Mucosa of stomach (tissue), 1 donor: ENCODE data around the gene MARCHF9.
A peak's percentile ranks its signal among the peaks of the same experiment; 100 is the strongest.

ENCODE experiments used
- H3K27me3 ChIP-seq: one replicate; pipeline ENCODE4 v1.7.0; 2013; ENCODE audit warnings: mild to moderate bottlenecking, low read length; ENCODE audit not compliant: control insufficient read depth, insufficient read depth
- H3K36me3 ChIP-seq: one replicate; pipeline ENCODE4 v1.7.0; 2013; ENCODE audit warnings: low read length; ENCODE audit not compliant: control insufficient read depth, insufficient read depth
- H3K4me1 ChIP-seq: one replicate; pipeline ENCODE4 v1.7.0; 2013; ENCODE audit warnings: mild to moderate bottlenecking, low read length; ENCODE audit not compliant: control insufficient read depth, insufficient read depth
- H3K4me3 ChIP-seq: one replicate; pipeline ENCODE4 v1.7.0; 2013; ENCODE audit warnings: low read length
- H3K9ac ChIP-seq: one replicate; pipeline ENCODE4 v1.7.0; 2013; ENCODE audit warnings: mild to moderate bottlenecking, low read length, moderate library complexity
- H3K9me3 ChIP-seq: one replicate; pipeline ENCODE4 v1.7.0; 2013; ENCODE audit warnings: mild to moderate bottlenecking, low read length, moderate library complexity; ENCODE audit not compliant: control insufficient read depth
- donor health status: Pancreatic carcinoma.

The MARCHF9 gene

GRCh38 chr12:57755454-57756372, 810 bp downstream of the MARCHF9 start:
- no peak overlapping the region for H3K4me3 ChIP-seq
- peaks cover 29% of the 10 kb centered on the region for H3K4me1 ChIP-seq
- H3K9ac ChIP-seq: peak overlapping the region; percentile 64
- H3K27me3 ChIP-seq: no peaks in the 10 kb centered on the region
- no peaks in the 10 kb centered on the region for H3K9me3 ChIP-seq
- no peaks in the 10 kb centered on the region for H3K36me3 ChIP-seq

GRCh38 chr12:57756406-57757341, 1.8 kb downstream of the MARCHF9 start:
- Histone ChIP-seq H3K4me1 (peaks cover 29% of the 10 kb centered on the region), H3K9me3 (no peaks in the 10 kb centered on the region), H3K27me3 (no peaks in the 10 kb centered on the region), H3K36me3 (no peaks in the 10 kb centered on the region), H3K4me3 (no peak overlapping the region), H3K9ac (peak overlapping the region; percentile 64)

DNA sequence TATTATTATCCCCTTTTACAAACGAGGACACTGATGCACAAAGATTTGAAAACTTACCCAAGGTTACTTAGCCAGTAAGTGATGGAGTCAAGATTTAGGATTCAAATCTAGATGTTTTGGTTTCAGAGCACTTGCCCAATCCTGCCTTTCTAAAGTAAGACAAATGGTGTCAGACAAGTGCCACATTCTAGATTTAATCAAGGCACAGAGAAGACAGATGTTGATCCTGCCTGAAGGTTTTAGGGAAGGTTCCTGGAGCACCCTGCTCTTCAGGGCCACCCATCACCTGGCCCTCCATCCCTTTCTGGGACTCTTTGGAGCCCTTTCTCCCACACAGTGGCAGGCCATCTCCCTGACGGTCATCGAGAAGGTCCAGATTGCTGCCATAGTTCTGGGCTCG, 2.9 kb downstream of the MARCHF9 start:
- H3K9ac ChIP-seq: no peak overlapping the region
- no peaks in the 10 kb centered on the region for H3K9me3 ChIP-seq
- H3K27me3 ChIP-seq: no peaks in the 10 kb centered on the region
- H3K4me1 ChIP-seq: peaks cover 26% of the 10 kb centered on the region
- no peaks in the 10 kb centered on the region for H3K36me3 ChIP-seq
- no peak overlapping the region for H3K4me3 ChIP-seq

DNA sequence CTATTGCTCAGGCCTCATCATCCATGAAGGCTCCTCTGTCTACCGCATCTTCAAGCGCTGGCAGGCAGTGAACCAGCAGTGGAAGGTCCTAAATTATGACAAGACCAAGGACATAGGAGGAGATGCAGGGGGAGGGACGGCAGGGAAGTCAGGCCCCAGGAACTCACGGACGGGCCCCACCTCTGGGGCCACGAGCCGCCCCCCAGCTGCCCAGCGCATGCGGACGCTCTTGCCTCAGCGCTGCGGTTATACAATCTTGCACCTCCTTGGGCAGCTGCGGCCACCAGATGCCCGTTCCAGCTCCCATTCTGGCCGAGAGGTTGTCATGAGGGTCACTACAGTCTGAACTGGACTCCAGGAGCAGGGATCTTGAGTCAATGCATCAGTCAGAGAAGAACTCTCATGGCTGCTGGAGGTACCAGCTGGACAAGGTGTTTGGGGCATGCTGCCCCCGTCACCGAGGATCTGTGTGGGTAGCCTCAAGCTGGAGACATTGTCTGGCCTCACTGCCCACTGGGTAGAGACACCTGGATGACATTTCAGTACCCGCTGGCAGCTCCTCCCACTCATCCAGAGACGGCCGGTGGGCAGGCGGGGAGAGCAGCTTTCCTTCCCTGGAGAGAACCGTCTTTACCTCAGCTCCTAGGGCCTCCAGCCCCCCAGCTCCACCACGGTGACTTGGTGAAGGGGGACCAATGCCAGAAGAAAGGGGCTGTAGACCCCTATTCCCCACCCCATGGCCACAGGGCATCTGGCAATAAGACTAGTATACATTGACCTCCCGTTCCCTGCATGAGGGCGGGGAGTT, 3.9 kb downstream of the MARCHF9 start:
- H3K27me3 ChIP-seq: peaks cover 2% of the 10 kb centered on the region
- no peak overlapping the region for H3K4me3 ChIP-seq
- no peaks in the 10 kb centered on the region for H3K36me3 ChIP-seq
- no peaks in the 10 kb centered on the region for H3K9me3 ChIP-seq
- H3K4me1 ChIP-seq: peaks cover 19% of the 10 kb centered on the region
- H3K9ac ChIP-seq: no peak overlapping the region

DNA sequence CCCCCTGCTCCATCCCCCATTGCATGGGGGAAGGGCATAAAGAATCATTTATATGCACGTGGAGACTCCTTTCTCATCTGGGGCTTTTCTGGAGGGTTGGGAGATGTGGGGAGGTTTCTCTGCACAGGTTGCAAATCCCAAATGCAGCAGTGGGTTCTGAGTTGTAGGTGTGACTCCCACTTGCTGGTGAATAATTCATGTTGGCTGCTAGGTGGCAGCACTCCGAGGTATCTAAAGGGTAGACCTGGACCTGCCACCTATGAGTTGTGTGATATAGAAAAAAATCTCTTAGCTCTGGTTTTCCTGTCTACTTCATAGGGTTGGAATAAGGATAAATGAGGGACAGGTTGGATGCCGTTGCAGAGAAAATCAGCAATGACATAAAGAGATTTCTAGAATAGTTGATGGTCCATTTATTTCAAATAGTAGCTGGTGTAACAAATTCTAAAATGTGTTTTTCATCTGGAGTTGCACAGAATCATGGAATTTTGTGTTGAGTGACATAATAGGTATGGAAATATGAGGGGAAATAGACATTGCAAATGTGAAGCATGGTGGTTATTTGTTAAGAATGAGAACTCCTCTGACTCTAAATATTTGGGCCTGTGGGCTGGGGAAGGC, 4.6 kb downstream of the MARCHF9 start:
- Histone ChIP-seq H3K9me3 (no peaks in the 10 kb centered on the region), H3K27me3 (peaks cover 10% of the 10 kb centered on the region), H3K36me3 (no peaks in the 10 kb centered on the region), H3K4me3 (no peak overlapping the region), H3K9ac (no peak overlapping the region), H3K4me1 (peaks cover 13% of the 10 kb centered on the region)

DNA sequence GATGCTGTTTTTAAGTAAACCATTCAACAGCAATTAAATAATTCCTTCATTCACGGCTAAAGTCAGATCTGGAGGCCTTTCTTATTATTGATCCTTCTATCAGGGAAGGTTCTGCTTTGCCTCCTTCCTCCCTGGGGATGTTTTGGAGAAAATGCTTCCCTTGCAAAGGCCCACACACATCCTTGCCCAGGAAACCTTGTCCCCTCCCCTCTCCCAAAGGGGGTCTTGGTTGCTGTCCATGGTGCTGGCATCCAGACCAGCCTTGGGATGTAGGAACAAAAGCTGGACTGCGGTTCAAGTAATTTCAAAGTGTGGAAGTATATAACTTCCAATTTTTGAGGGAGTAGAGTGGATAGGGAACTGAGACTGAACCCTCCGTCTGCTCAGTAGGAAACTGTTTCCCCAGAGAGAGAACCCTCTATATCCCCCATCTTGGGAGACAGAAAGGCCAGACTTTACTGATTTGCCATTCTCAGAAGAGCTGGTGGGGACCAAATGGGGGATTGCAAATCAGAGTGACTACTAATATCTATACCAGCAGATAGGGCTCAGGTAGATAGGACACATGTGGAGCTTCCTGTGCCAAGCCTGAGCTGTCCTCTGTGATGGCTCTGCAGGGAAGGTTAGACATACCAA, 5.6 kb downstream of the MARCHF9 start:
- Histone ChIP-seq H3K9me3 (no peaks in the 10 kb centered on the region), H3K9ac (no peak overlapping the region), H3K4me3 (no peak overlapping the region), H3K27me3 (peaks cover 19% of the 10 kb centered on the region), H3K36me3 (no peaks in the 10 kb centered on the region), H3K4me1 (peaks cover 20% of the 10 kb centered on the region)

GRCh38 chr12:57761391-57761998, 6.6 kb downstream of the MARCHF9 start:
- Histone ChIP-seq H3K4me1 (peaks cover 23% of the 10 kb centered on the region), H3K27me3 (peaks cover 30% of the 10 kb centered on the region), H3K4me3 (no peak overlapping the region), H3K9me3 (no peaks in the 10 kb centered on the region), H3K36me3 (no peaks in the 10 kb centered on the region), H3K9ac (no peak overlapping the region)

GRCh38 chr12:57762463-57762862, 7.6 kb downstream of the MARCHF9 start:
- Histone ChIP-seq H3K36me3 (no peaks in the 10 kb centered on the region), H3K9me3 (no peaks in the 10 kb centered on the region), H3K27me3 (peaks cover 39% of the 10 kb centered on the region), H3K4me1 (peaks cover 28% of the 10 kb centered on the region), H3K4me3 (no peak overlapping the region), H3K9ac (no peak overlapping the region)

DNA sequence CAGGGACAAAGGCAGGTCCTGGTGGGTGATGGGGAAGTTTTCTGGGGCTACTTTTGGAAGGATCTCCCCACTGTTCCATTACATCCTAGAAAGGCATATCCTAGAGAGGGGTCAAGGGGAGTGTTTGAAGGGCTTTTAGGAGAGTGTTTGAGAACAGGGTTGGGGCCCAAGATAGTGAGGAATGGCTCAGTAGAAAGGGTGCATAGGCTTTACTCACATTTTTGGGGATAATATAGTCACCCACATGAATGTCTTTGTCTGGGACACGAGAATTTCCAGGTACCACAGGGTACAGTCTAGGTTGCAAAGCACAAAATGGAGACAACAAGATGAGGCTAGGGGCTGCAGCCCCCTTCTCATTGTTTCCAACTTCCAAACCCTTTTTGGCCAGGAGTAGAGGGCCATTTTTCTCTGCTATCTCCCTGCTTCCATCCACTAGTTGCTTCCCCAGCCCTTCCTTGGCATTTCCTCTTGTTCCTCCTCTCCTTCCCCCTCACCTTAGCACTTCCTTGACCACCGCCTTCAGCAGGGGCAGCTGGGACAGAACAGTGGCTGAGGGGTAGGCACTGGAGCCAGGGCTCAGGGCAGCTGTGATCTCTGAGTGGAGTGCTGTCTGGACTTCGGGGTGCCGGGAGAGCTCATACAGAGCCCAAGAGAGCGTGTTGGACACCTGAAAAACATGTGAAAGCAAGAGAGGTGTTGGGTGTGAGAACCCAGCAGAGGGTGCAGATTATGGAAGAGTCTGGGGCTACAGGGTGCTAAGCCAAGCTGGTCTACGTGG, 9.2 kb downstream of the MARCHF9 start:
- peaks cover 28% of the 10 kb centered on the region for H3K4me1 ChIP-seq
- peaks cover 40% of the 10 kb centered on the region for H3K27me3 ChIP-seq
- no peaks in the 10 kb centered on the region for H3K9me3 ChIP-seq
- H3K9ac ChIP-seq: no peak overlapping the region
- H3K36me3 ChIP-seq: no peaks in the 10 kb centered on the region
- peak overlapping the region; percentile 64 for H3K4me3 ChIP-seq

- Histone ChIP-seq H3K4me1 (peaks cover 28% of the 10 kb centered on the region), H3K4me3 (peak overlapping the region; percentile 64), H3K9ac (peak overlapping the region; percentile 62), H3K27me3 (peaks cover 40% of the 10 kb centered on the region), H3K9me3 (no peaks in the 10 kb centered on the region), H3K36me3 (no peaks in the 10 kb centered on the region)
These were observed 9.7 kb downstream of the MARCHF9 start for GRCh38 chr12:57764662-57765002.
